ENCODE results near the gene C4orf36. TPM values are rescaled to one million over a fixed set of nuclear protein-coding genes. Genes with fewer than 3 reads are reported as not detected.

Gene C4orf36
- total and polyA plus RNA-seq, 2 of the 8 experiments (the other 6 are each of a cell fraction or from before 2014, with no cell fraction given), result 1.2 to 1.5 TPM

- no peak for TF ChIP-seq TCF12 (IDR thresholded peaks at IDR 0.05; ENCODE audit: low read depth, low read length)
- no peak for TF ChIP-seq TBP (IDR thresholded peaks at IDR 0.05; ENCODE audit: low read depth, low read length)
- no peak for TF ChIP-seq CBX5 (IDR thresholded peaks at IDR 0.05; ENCODE audit: low read depth, low read length)
- TF ChIP-seq SAP30 (IDR thresholded peaks at IDR 0.05; ENCODE audit: insufficient read depth, insufficient replicate concordance, low read length), result no peak
- TF ChIP-seq JUN (IDR thresholded peaks at IDR 0.05; ENCODE audit: low read depth, low read length), result no peak
- no peak for TF ChIP-seq SIX5 (IDR thresholded peaks at IDR 0.05; ENCODE audit: low read depth, low read length)
Observed at GRCh38 chr4:86938771-86939520, 46.7 kb upstream of the C4orf36 start (continued).

Measured in H1 (cell line).